Activated T-helper 1 cell treated with anti-CD3 and anti-CD28 coated beads, Interleukin-12 subunit alpha, Interleukin-12 subunit beta, Interleukin-2, Interleukin-4 antibody, amounts not matched to agents 30 ng/mL and 10 ng/mL and 1 ng/mL, durations not matched to agents 14 hours and 24 hours and 36 hours (primary cell): Measurements from ENCODE around the gene IL22RA2. TPM values are rescaled to one million over a fixed set of nuclear protein-coding genes. Genes with fewer than 3 reads are reported as not detected.

Experiments
- total RNA-seq: library from RNA; stranded (reverse); gene quantifications from 2 replicates; pipeline ENCODE4 v1.2.3, GENCODE V29; 2022

Gene IL22RA2
- total RNA-seq, 1 donor from 2014 or later, result not detected

Other genes starting within 250 kb of the IL22RA2 start
- gene IL20RA, start 128.7 kb downstream of the IL22RA2 start, total RNA-seq, result not detected in 2 replicates
- gene IFNGR1, start 45.7 kb upstream of the IL22RA2 start, total RNA-seq, result 12.5 and 12.6 TPM in 2 replicates